Measurements from ENCODE around the gene LENG8. TPM values are rescaled to one million over a fixed set of nuclear protein-coding genes. Genes with fewer than 3 reads are reported as not detected.

The LENG8 gene
- total RNA-seq, 1 experiment from 2014 or later, result 55.5 TPM

GRCh38 chr19:54403054-54403453 is 45.9 kb upstream of the LENG8 start:
- Histone ChIP-seq H4K20me1 (ENCODE audit: low read length) (no peaks in the 10 kb centered on the region), H3K9ac (ENCODE audit: low read length) (no peak overlapping the region), H3K9me3 (ENCODE audit: low read length) (no peaks in the 10 kb centered on the region), H3F3A (ENCODE audit: low read length, unreplicated experiment) (no peaks in the 10 kb centered on the region), H3K79me2 (ENCODE audit: low read length) (no peaks in the 10 kb centered on the region), H3K36me3 (ENCODE audit: low read depth, low read length) (no peaks in the 10 kb centered on the region), H3K4me1 (ENCODE audit: insufficient read depth, low read length) (no peaks in the 10 kb centered on the region), H3K27me3 (ENCODE audit: low read length) (peaks cover 5% of the 10 kb centered on the region; the same call in 1 of the 2 replicates), H3K4me2 (ENCODE audit: low read length) (no peak overlapping the region), H3K27ac (ENCODE audit: low read length) (no peak overlapping the region), H3K9me2 (replicated peaks; ENCODE audit: low read length) (no peaks in the 10 kb centered on the region), H3K4me3 (ENCODE audit: low read length) (no peak overlapping the region), H2AFZ (ENCODE audit: low read length) (no peak overlapping the region)
- intact Hi-C loops (cut with micrococcal nuclease), result no loop called here
- DNase-seq (no peak), ATAC-seq (no peak)
- ChIA-PET CTCF (no interaction called here), POLR2A (ENCODE audit: unreplicated experiment) (no interaction called here)
- BruUV-seq (replicated peaks), result no TSS peak
- TF ChIP-seq CTCF (conservative IDR thresholded peaks at IDR 0.05; ENCODE audit: low read depth, low read length) (no peak), EZH2 (IDR thresholded peaks at IDR 0.05; ENCODE audit: low read length, unreplicated experiment) (no peak), EZH2phosphoT487 (IDR thresholded peaks at IDR 0.05; ENCODE audit: borderline replicate concordance, low read length) (no peak)

GRCh38 chr19:54405628-54406027 is 43.4 kb upstream of the LENG8 start:
- Histone ChIP-seq H3K27me3 (ENCODE audit: low read length) (peaks cover 13% of the 10 kb centered on the region), H3K27ac (ENCODE audit: low read length) (no peak overlapping the region), H3K36me3 (ENCODE audit: low read depth, low read length) (no peaks in the 10 kb centered on the region), H3K4me2 (ENCODE audit: low read length) (no peak overlapping the region), H3K9ac (ENCODE audit: low read length) (no peak overlapping the region), H2AFZ (ENCODE audit: low read length) (no peak overlapping the region), H3F3A (ENCODE audit: low read length, unreplicated experiment) (no peaks in the 10 kb centered on the region), H3K4me1 (ENCODE audit: insufficient read depth, low read length) (no peaks in the 10 kb centered on the region), H4K20me1 (ENCODE audit: low read length) (no peaks in the 10 kb centered on the region), H3K9me3 (ENCODE audit: low read length) (no peaks in the 10 kb centered on the region), H3K4me3 (ENCODE audit: low read length) (no peak overlapping the region), H3K79me2 (ENCODE audit: low read length) (no peaks in the 10 kb centered on the region), H3K9me2 (replicated peaks; ENCODE audit: low read length) (no peaks in the 10 kb centered on the region)
- TF ChIP-seq EZH2phosphoT487 (IDR thresholded peaks at IDR 0.05; ENCODE audit: borderline replicate concordance, low read length) (no peak), CTCF (conservative IDR thresholded peaks at IDR 0.05; ENCODE audit: low read depth, low read length) (no peak), EZH2 (IDR thresholded peaks at IDR 0.05; ENCODE audit: low read length, unreplicated experiment) (no peak)
- ATAC-seq (no peak), DNase-seq (no peak)
- CTCF ChIA-PET, result no interaction called here
- no TSS peak for BruUV-seq (replicated peaks)
- POLR2A ChIA-PET (ENCODE audit: unreplicated experiment), result no interaction called here
- intact Hi-C loops (cut with micrococcal nuclease), result no loop called here

GRCh38 chr19:54407780-54408179 is 41.2 kb upstream of the LENG8 start:
- Histone ChIP-seq H3K9ac (ENCODE audit: low read length) (no peak overlapping the region), H3K4me3 (ENCODE audit: low read length) (no peak overlapping the region), H3K27me3 (ENCODE audit: low read length) (peaks cover 19% of the 10 kb centered on the region), H3F3A (ENCODE audit: low read length, unreplicated experiment) (no peaks in the 10 kb centered on the region), H3K9me3 (ENCODE audit: low read length) (no peaks in the 10 kb centered on the region), H3K4me2 (ENCODE audit: low read length) (no peak overlapping the region), H3K79me2 (ENCODE audit: low read length) (no peaks in the 10 kb centered on the region), H2AFZ (ENCODE audit: low read length) (no peak overlapping the region), H3K9me2 (replicated peaks; ENCODE audit: low read length) (no peaks in the 10 kb centered on the region), H4K20me1 (ENCODE audit: low read length) (no peaks in the 10 kb centered on the region), H3K27ac (ENCODE audit: low read length) (no peak overlapping the region), H3K36me3 (ENCODE audit: low read depth, low read length) (no peaks in the 10 kb centered on the region), H3K4me1 (ENCODE audit: insufficient read depth, low read length) (no peaks in the 10 kb centered on the region)
- ChIA-PET CTCF (no interaction called here), POLR2A (ENCODE audit: unreplicated experiment) (no interaction called here)
- no peak for DNase-seq
- TF ChIP-seq CTCF (conservative IDR thresholded peaks at IDR 0.05; ENCODE audit: low read depth, low read length) (no peak), EZH2 (IDR thresholded peaks at IDR 0.05; ENCODE audit: low read length, unreplicated experiment) (no peak), EZH2phosphoT487 (IDR thresholded peaks at IDR 0.05; ENCODE audit: borderline replicate concordance, low read length) (no peak)
- ATAC-seq, result no peak
- intact Hi-C loops (cut with micrococcal nuclease), result no loop called here
- BruUV-seq (replicated peaks), result no TSS peak

All from PC-3 (cell line).